Measurements from ENCODE around the gene NPAS3.

The NPAS3 gene

GRCh38 chr14:33505266-33505962, 566.7 kb downstream of the NPAS3 start:
- Histone ChIP-seq H4K20me1 (ENCODE audit: insufficient read depth, low read length) (no peaks in the 10 kb centered on the region), H3K79me2 (ENCODE audit: insufficient read depth, low read length) (no peaks in the 10 kb centered on the region), H3K36me3 (ENCODE audit: insufficient read depth, low read length) (no peaks in the 10 kb centered on the region), H3K4me1 (ENCODE audit: insufficient read depth, low read length) (no peaks in the 10 kb centered on the region), H2AFZ (ENCODE audit: low read depth, low read length) (no peak overlapping the region), H3K4me3 (ENCODE audit: low read depth in 1 of 2, low read length in 2 of 2) (no peak overlapping the region), H3K4me2 (ENCODE audit: insufficient read depth, low read length) (no peak overlapping the region), H3K27ac (ENCODE audit: low read length) (no peak overlapping the region), H3K9me3 (ENCODE audit: insufficient read depth, low read length, severe bottlenecking) (no peaks in the 10 kb centered on the region), H3K9ac (ENCODE audit: low read depth, low read length) (no peak overlapping the region), H3K27me3 (ENCODE audit: insufficient read depth, low read length, poor library complexity) (peaks cover 2% of the 10 kb centered on the region)
- no peak for TF ChIP-seq CTCF (IDR thresholded peaks at IDR 0.05; ENCODE audit: borderline replicate concordance, extremely low read depth, low read length, poor library complexity, severe bottlenecking)
- no peak for TF ChIP-seq EZH2 (IDR thresholded peaks at IDR 0.05; ENCODE audit: borderline replicate concordance, low read depth, low read length, severe bottlenecking)
- ATAC-seq (ENCODE audit: insufficient read depth, low read depth) (no peak), DNase-seq (no peak)

GRCh38 chr14:33505963-33506329, 567.3 kb downstream of the NPAS3 start:
- no peak overlapping the region for H3K9ac ChIP-seq (ENCODE audit: low read depth, low read length)
- no peaks in the 10 kb centered on the region for H3K79me2 ChIP-seq (ENCODE audit: insufficient read depth, low read length)
- ATAC-seq (ENCODE audit: insufficient read depth, low read depth) = no peak
- H3K4me2 ChIP-seq (ENCODE audit: insufficient read depth, low read length) = no peak overlapping the region
- no peaks in the 10 kb centered on the region for H4K20me1 ChIP-seq (ENCODE audit: insufficient read depth, low read length)
- no peak overlapping the region for H3K4me3 ChIP-seq (ENCODE audit: low read depth in 1 of 2, low read length in 2 of 2)
- no peak overlapping the region for H2AFZ ChIP-seq (ENCODE audit: low read depth, low read length)
- no peak for DNase-seq
- H3K27me3 ChIP-seq (ENCODE audit: insufficient read depth, low read length, poor library complexity) = peaks cover 4% of the 10 kb centered on the region
- no peaks in the 10 kb centered on the region for H3K36me3 ChIP-seq (ENCODE audit: insufficient read depth, low read length)
- no peak overlapping the region for H3K27ac ChIP-seq (ENCODE audit: low read length)
- TF ChIP-seq CTCF (IDR thresholded peaks at IDR 0.05; ENCODE audit: borderline replicate concordance, extremely low read depth, low read length, poor library complexity, severe bottlenecking) (no peak), EZH2 (IDR thresholded peaks at IDR 0.05; ENCODE audit: borderline replicate concordance, low read depth, low read length, severe bottlenecking) (no peak)
- H3K9me3 ChIP-seq (ENCODE audit: insufficient read depth, low read length, severe bottlenecking) = no peaks in the 10 kb centered on the region
- no peaks in the 10 kb centered on the region for H3K4me1 ChIP-seq (ENCODE audit: insufficient read depth, low read length)

- H3K36me3 ChIP-seq (ENCODE audit: insufficient read depth, low read length) = no peaks in the 10 kb centered on the region
- ATAC-seq (ENCODE audit: insufficient read depth, low read depth) (no peak), DNase-seq (no peak)
- no peak overlapping the region for H3K4me2 ChIP-seq (ENCODE audit: insufficient read depth, low read length)
- H3K4me1 ChIP-seq (ENCODE audit: insufficient read depth, low read length) = no peaks in the 10 kb centered on the region
- peaks cover 11% of the 10 kb centered on the region for H3K27me3 ChIP-seq (ENCODE audit: insufficient read depth, low read length, poor library complexity)
- H3K9ac ChIP-seq (ENCODE audit: low read depth, low read length) = no peak overlapping the region
- H3K4me3 ChIP-seq (ENCODE audit: low read depth in 1 of 2, low read length in 2 of 2) = no peak overlapping the region
- H4K20me1 ChIP-seq (ENCODE audit: insufficient read depth, low read length) = no peaks in the 10 kb centered on the region
- no peaks in the 10 kb centered on the region for H3K9me3 ChIP-seq (ENCODE audit: insufficient read depth, low read length, severe bottlenecking)
- no peaks in the 10 kb centered on the region for H3K79me2 ChIP-seq (ENCODE audit: insufficient read depth, low read length)
- no peak for TF ChIP-seq EZH2 (IDR thresholded peaks at IDR 0.05; ENCODE audit: borderline replicate concordance, low read depth, low read length, severe bottlenecking)
- H3K27ac ChIP-seq (ENCODE audit: low read length) = no peak overlapping the region
- no peak overlapping the region for H2AFZ ChIP-seq (ENCODE audit: low read depth, low read length)
Measured at GRCh38 chr14:33508126-33509062, 569.7 kb downstream of the NPAS3 start.

- H3K4me2 ChIP-seq (ENCODE audit: insufficient read depth, low read length) = no peak overlapping the region
- peaks cover 11% of the 10 kb centered on the region for H3K27me3 ChIP-seq (ENCODE audit: insufficient read depth, low read length, poor library complexity)
- TF ChIP-seq EZH2 (IDR thresholded peaks at IDR 0.05; ENCODE audit: borderline replicate concordance, low read depth, low read length, severe bottlenecking) = no peak
- TF ChIP-seq CTCF (IDR thresholded peaks at IDR 0.05; ENCODE audit: borderline replicate concordance, extremely low read depth, low read length, poor library complexity, severe bottlenecking) = no peak
Measured at GRCh38 chr14:33509454-33509853, 570.8 kb downstream of the NPAS3 start.

More at GRCh38 chr14:33509454-33509853, 570.8 kb downstream of the NPAS3 start:
- Histone ChIP-seq H3K4me3 (ENCODE audit: low read depth in 1 of 2, low read length in 2 of 2) (no peak overlapping the region), H3K9me3 (ENCODE audit: insufficient read depth, low read length, severe bottlenecking) (no peaks in the 10 kb centered on the region), H4K20me1 (ENCODE audit: insufficient read depth, low read length) (no peaks in the 10 kb centered on the region), H3K27ac (ENCODE audit: low read length) (no peak overlapping the region), H3K9ac (ENCODE audit: low read depth, low read length) (no peak overlapping the region), H2AFZ (ENCODE audit: low read depth, low read length) (no peak overlapping the region), H3K36me3 (ENCODE audit: insufficient read depth, low read length) (no peaks in the 10 kb centered on the region), H3K4me1 (ENCODE audit: insufficient read depth, low read length) (no peaks in the 10 kb centered on the region), H3K79me2 (ENCODE audit: insufficient read depth, low read length) (no peaks in the 10 kb centered on the region)
- DNase-seq (no peak), ATAC-seq (ENCODE audit: insufficient read depth, low read depth) (no peak)

Data from DND-41 (cell line).